K562 (cell line): ENCODE results near the gene SPAG9. TPM values are rescaled to one million over a fixed set of nuclear protein-coding genes. Genes with fewer than 3 reads are reported as not detected.

Experiments used
- ATAC-seq: fragments of 200-7000 bp; cut with Tn5 transposase; 3 replicates; pipeline ENCODE4 v1.9.1; 2020; ENCODE audit warnings: moderate library complexity
- BruUV-seq: library from RNA; stranded (reverse); fragments of 400-500 nt; replicated peaks from 2 replicates; lab custom pipeline; 2021; lab: Mats Ljungman, UMichigan
- CTCF ChIA-PET: fragments of 300-600 bp; formaldehyde crosslinking; extraction: SDS; loops from one replicate; lab custom pipeline; 2021; ENCODE audit warnings: low intra/inter-chr PET ratio; lab: Yijun Ruan, JAX
- POLR2A ChIA-PET: fragments of 300-600, 350-650 bp; sonication (Branson Sonifier 250); formaldehyde crosslinking; extraction: SDS; loops from one replicate; lab custom pipeline; 2021; ENCODE audit warnings: antibody characterized with exemption, inconsistent platforms; lab: Yijun Ruan, JAX
- DNase-seq, 4 experiments: peaks; one replicate each; pipeline versions ENCODE4 v3.0.0 to v3.0.0-alpha.2; 2011 to 2018; ENCODE audit warnings: low spot score in 3 of 4, mixed read lengths in 3 of 4; ENCODE audit errors: extremely low read depth in 1 of 4
- FAIRE-seq: peaks from 2 replicates; lab custom pipeline; 2011; peaks lifted over from hg19 to GRCh38; lab: Jason Lieb, UNC
- H2AFZ ChIP-seq: 2 replicates; pipeline ENCODE4 v1.6.0; 2011; ENCODE audit warnings: low read depth, low read length, control low read depth, inconsistent platforms
- H3K27ac ChIP-seq: fragments of 200-600 bp; 3 replicates; pipeline ENCODE4 v1.8.0; 2011; ENCODE audit warnings: low read depth, mild to moderate bottlenecking, control low read depth, inconsistent platforms, low read length, moderate library complexity, mixed read lengths; ENCODE audit errors: extremely low read depth
- H3K27me3 ChIP-seq, 2 experiments: fragments of 300-600 bp in 1 of 2; 2 replicates in 1 of 2; 3 replicates in 1 of 2; pipeline versions ENCODE4 v1.6.0 to v1.8.0; 2011; ENCODE audit warnings: inconsistent platforms in 2 of 2, low read length in 2 of 2, mild to moderate bottlenecking in 1 of 2, mixed read lengths in 1 of 2, moderate library complexity in 1 of 2; ENCODE audit not compliant: control insufficient read depth in 2 of 2, insufficient read depth in 2 of 2
- H3K36me3 ChIP-seq: fragments of 300-600 bp; 3 replicates; pipeline ENCODE4 v1.8.0; 2011; ENCODE audit warnings: mild to moderate bottlenecking, low read length, inconsistent platforms; ENCODE audit not compliant: control insufficient read depth, insufficient read depth
- H3K4me1 ChIP-seq, 2 experiments: fragments of 200-600 bp in 1 of 2; replicated peaks in 1 of 2; 2 replicates in 1 of 2; 3 replicates in 1 of 2; pipeline versions ENCODE4 v1.5.1 to v1.8.0; 2011; ENCODE audit warnings: inconsistent platforms in 2 of 2, low read length in 2 of 2, mild to moderate bottlenecking in 1 of 2, mixed read lengths in 1 of 2, moderate library complexity in 1 of 2; ENCODE audit not compliant: control insufficient read depth in 2 of 2, insufficient read depth in 2 of 2
- H3K4me2 ChIP-seq: 2 replicates; pipeline ENCODE4 v1.6.1; 2011; ENCODE audit warnings: low read length, control low read depth, inconsistent platforms, mixed read lengths; ENCODE audit not compliant: insufficient read depth
- H3K4me3 ChIP-seq: fragments of 200-600 bp; sonication (generic), shearing (Covaris generic); 2 replicates; pipeline ENCODE4 v1.5.1; 2016; ENCODE audit warnings: control low read depth, inconsistent platforms
- H3K79me2 ChIP-seq: fragments of 200-600 bp; 3 replicates; pipeline ENCODE4 v1.8.0; 2011; ENCODE audit warnings: low read length, inconsistent platforms; ENCODE audit not compliant: control insufficient read depth, insufficient read depth
- H3K9ac ChIP-seq, 2 experiments: 2 replicates each; pipeline versions ENCODE4 v1.6.0 to v1.6.1; 2011; ENCODE audit warnings: low read depth in 2 of 2, low read length in 2 of 2, control low read depth in 1 of 2, inconsistent platforms in 1 of 2, mild to moderate bottlenecking in 1 of 2, mixed read lengths in 1 of 2; ENCODE audit not compliant: insufficient read depth in 1 of 2
- H3K9me1 ChIP-seq: one replicate; pipeline ENCODE4 v1.6.0; 2011; ENCODE audit warnings: inconsistent platforms, mild to moderate bottlenecking, low read length, moderate library complexity; ENCODE audit not compliant: control insufficient read depth, insufficient read depth
- H3K9me3 ChIP-seq: replicated peaks from 2 replicates; pipeline ENCODE4 v1.5.1; 2011; ENCODE audit warnings: low read depth, low read length, inconsistent platforms; ENCODE audit not compliant: control insufficient read depth, insufficient read depth
- H4K20me1 ChIP-seq: replicated peaks from 2 replicates; pipeline ENCODE4 v1.6.1; 2011; ENCODE audit warnings: low read length, inconsistent platforms, mixed read lengths; ENCODE audit not compliant: control insufficient read depth, insufficient read depth
- ARID2 ChIP-seq: fragments of 450-650 bp; IDR thresholded peaks from 2 replicates; pipeline ENCODE4 v1.6.1; 2017; ENCODE audit warnings: antibody characterized with exemption, mild to moderate bottlenecking
- ATF1 ChIP-seq, 2 experiments: fragments of 450-650 bp in 1 of 2; IDR thresholded peaks; 2 replicates each; pipeline ENCODE4 v1.6.1; 2016; ENCODE audit warnings: missing compliant biosample characterization in 1 of 2, missing genetic modification characterization in 1 of 2
- BACH1 ChIP-seq: fragments of 200-800 bp; sonication (Bioruptor generic); IDR thresholded peaks from 2 replicates; pipeline ENCODE4 v1.6.1; 2016; ENCODE audit warnings: missing genetic modification characterization, missing compliant biosample characterization
- CHCHD3 ChIP-seq: fragments of 250-450 bp; sonication (Bioruptor Pico); IDR thresholded peaks from 2 replicates; pipeline ENCODE4 v2.1.2; 2022; ENCODE audit warnings: mild to moderate bottlenecking
- ESRRA ChIP-seq: fragments of 450-650 bp; IDR thresholded peaks from 2 replicates; pipeline ENCODE4 v1.6.1; 2014; ENCODE audit warnings: low read depth, mild to moderate bottlenecking, moderate library complexity, borderline replicate concordance
- GABPA ChIP-seq: fragments of 200-800 bp; sonication (Bioruptor generic); conservative IDR thresholded peaks from 2 replicates; pipeline ENCODE4 v1.6.1; 2016; ENCODE audit warnings: low read depth, missing genetic modification characterization, missing compliant biosample characterization
- KDM2B ChIP-seq: fragments of 250-450 bp; sonication (Bioruptor Pico); IDR thresholded peaks from 2 replicates; pipeline ENCODE4 v1.8.0; 2021; ENCODE audit warnings: mild to moderate bottlenecking, moderate library complexity
- RBM25 ChIP-seq: fragments of 200-400 bp; formaldehyde crosslinking; IDR thresholded peaks from 2 replicates; pipeline ENCODE4 v1.6.1; 2018; ENCODE audit warnings: low read length, low read depth, moderate library complexity; ENCODE audit not compliant: severe bottlenecking
- RFX1 ChIP-seq: fragments of 450-650 bp; IDR thresholded peaks from 2 replicates; pipeline ENCODE4 v1.6.1; 2016; ENCODE audit warnings: mild to moderate bottlenecking, moderate library complexity
- YBX1 ChIP-seq: fragments of 450-650 bp; IDR thresholded peaks from 2 replicates; pipeline ENCODE4 v1.7.1; 2016; ENCODE audit warnings: mild to moderate bottlenecking
- ZNF121 ChIP-seq: sonication (generic); formaldehyde crosslinking; conservative IDR thresholded peaks from 2 replicates; pipeline ENCODE4 v1.8.0; 2022; ENCODE audit warnings: missing genetic modification reagents
- ZNF347 ChIP-seq: fragments of 450-650 bp; formaldehyde crosslinking; IDR thresholded peaks from 2 replicates; pipeline ENCODE4 v1.4.0; 2020; ENCODE audit warnings: low read depth, mild to moderate bottlenecking, moderate library complexity
- ZNF431 ChIP-seq: sonication (generic); formaldehyde crosslinking; IDR thresholded peaks from 2 replicates; pipeline ENCODE4 v1.8.0; 2022; ENCODE audit warnings: mild to moderate bottlenecking, missing genetic modification reagents
- WGBS: fragments of 100-300 bp; shearing (Covaris generic); methylation state at CpG from one replicate; pipeline ENCODE4 v1.1.6; 2016; ENCODE audit warnings: low coverage, mixed read lengths; ENCODE audit not compliant: insufficient coverage; ENCODE audit errors: missing lambda C conversion rate; 5-methylcytosine and 5-hydroxymethylcytosine counted together
- in situ Hi-C: fragments of 300-500 bp; cut with MboI; formaldehyde crosslinking; loops from 4 replicates; pipeline ENCODE4 v1.15.0; 2018; ENCODE audit warnings: inconsistent platforms, mixed read lengths
- intact Hi-C: fragments of 100-400 bp; cut with micrococcal nuclease; formaldehyde crosslinking; loops from 2 replicates; pipeline ENCODE4 v1.14.2; 2022
- polyA plus RNA-seq, 8 experiments: library from polyadenylated mRNA; depleted of rRNA in 4 of 8; stranded (reverse) in 5 of 8; unstranded in 3 of 8; fragments of >200 nt; fragmentation: Nextera tagmentation in 2 of 8; fragmentation: Illumina TruSeq in 1 of 8; extraction: Ambion mirVana in 2 of 8; extraction: Trizol in 1 of 8; gene quantifications; 2 replicates each; pipeline versions ENCODE4 v1.2.1 to v1.2.3, GENCODE V29; 2011 to 2014; ENCODE audit warnings: inconsistent platforms in 1 of 8, missing spikeins in 1 of 8
- total RNA-seq, 7 experiments: library from RNA; depleted of rRNA in 6 of 7; stranded (reverse); fragments of >200 nt in 6 of 7; fragmentation: Illumina TruSeq in 2 of 7; extraction: Trizol in 2 of 7; gene quantifications; 2 replicates each; pipeline versions ENCODE4 v1.2.1 to v1.2.3, GENCODE V29; 2011 to 2021; ENCODE audit warnings: low replicate concordance in 1 of 7
- TF ChIP-seq, protein P1 (sequence below): sonication (generic); formaldehyde crosslinking; IDR thresholded peaks from 2 replicates; pipeline ENCODE4 v1.8.0; 2022; ENCODE audit warnings: mild to moderate bottlenecking, missing genetic modification reagents

SPAG9 gene
- total and polyA plus RNA-seq, 9 of the 15 experiments (the other 6 are each of a cell fraction or from before 2014, with no cell fraction given) = 12.2 to 99.2 (median 58.2) TPM

GRCh38 chr17:50953518-50953830, 167.2 kb downstream of the SPAG9 start (continued):
- TF ChIP-seq, protein P1, sequence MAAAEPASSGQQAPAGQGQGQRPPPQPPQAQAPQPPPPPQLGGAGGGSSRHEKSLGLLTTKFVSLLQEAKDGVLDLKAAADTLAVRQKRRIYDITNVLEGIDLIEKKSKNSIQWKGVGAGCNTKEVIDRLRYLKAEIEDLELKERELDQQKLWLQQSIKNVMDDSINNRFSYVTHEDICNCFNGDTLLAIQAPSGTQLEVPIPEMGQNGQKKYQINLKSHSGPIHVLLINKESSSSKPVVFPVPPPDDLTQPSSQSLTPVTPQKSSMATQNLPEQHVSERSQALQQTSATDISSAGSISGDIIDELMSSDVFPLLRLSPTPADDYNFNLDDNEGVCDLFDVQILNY = no peak

GRCh38 chr17:50952889-50953288, 167.8 kb downstream of the SPAG9 start:
- Histone ChIP-seq H4K20me1 (no peaks in the 10 kb centered on the region), H3K36me3 (no peaks in the 10 kb centered on the region), H3K79me2 (no peaks in the 10 kb centered on the region), H3K4me3 (no peak overlapping the region), H3K4me2 (no peak overlapping the region), H3K9me3 (no peaks in the 10 kb centered on the region), H3K9me1 (no peaks in the 10 kb centered on the region), H2AFZ (no peak overlapping the region), H3K27ac (no peak overlapping the region), H3K4me1 (peaks cover 30 to 50% of the 10 kb centered on the region in 2 experiments), H3K27me3 (no peaks in the 10 kb centered on the region), H3K9ac (no peak overlapping the region)
- FAIRE-seq = no peak
- TF ChIP-seq ZNF347 (CRISPR knock-in tag) = no peak
- TF ChIP-seq ZNF121 (CRISPR knock-in tag) = no peak
- no peak for TF ChIP-seq RFX1
- no peak for TF ChIP-seq RBM25
- no peak for TF ChIP-seq ESRRA
- TF ChIP-seq ZNF431 (CRISPR knock-in tag) = no peak
- no peak for TF ChIP-seq BACH1 (tag)
- no peak for TF ChIP-seq YBX1
- no peak for TF ChIP-seq KDM2B (CRISPR knock-in tag)
- no peak for TF ChIP-seq GABPA
- no peak for TF ChIP-seq CHCHD3 (CRISPR knock-in tag)
- no peak for TF ChIP-seq ATF1 (CRISPR knock-in tag; IDR thresholded peaks at IDR 0.05)
- no peak for TF ChIP-seq ATF1 (tag; IDR thresholded peaks at IDR 0.05)
- TF ChIP-seq ARID2 = no peak
- CTCF ChIA-PET = no interaction called here
- POLR2A ChIA-PET = interaction anchor here (1.6 to 13.9 kb wide), 2 partner anchors 8 to 89 kb away, joined by 6 to 207 read pairs; partner anchors contain the start of gene TOB1
- intact Hi-C loops = no loop called here
- in situ Hi-C loops = loop anchor here (5.0 to 10.0 kb wide), 2 partner anchors 91 to 408 kb away; partner anchors contain the start of gene SPATA20
- ATAC-seq = no peak
- WGBS = 33% methylated on average over 6 of the region's 6 CpGs
- no TSS peak for BruUV-seq
- no peak for DNase-seq
